GM18511 (cell line): ENCODE results near the gene RABAC1.
"Not testable (repeated sequence)": the region's sequence is repeated elsewhere in the genome, so short reads cannot be mapped to it uniquely, and the experiment has no call there.

ENCODE experiments used
- ATAC-seq: cut with Tn5 transposase; IDR thresholded peaks from one replicate; pipeline ENCODE4 v1.9.1; 2021; ENCODE audit warnings: mild to moderate bottlenecking, moderate library complexity; ENCODE audit not compliant: unreplicated experiment

Gene RABAC1, protein sequence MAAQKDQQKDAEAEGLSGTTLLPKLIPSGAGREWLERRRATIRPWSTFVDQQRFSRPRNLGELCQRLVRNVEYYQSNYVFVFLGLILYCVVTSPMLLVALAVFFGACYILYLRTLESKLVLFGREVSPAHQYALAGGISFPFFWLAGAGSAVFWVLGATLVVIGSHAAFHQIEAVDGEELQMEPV

DNA sequence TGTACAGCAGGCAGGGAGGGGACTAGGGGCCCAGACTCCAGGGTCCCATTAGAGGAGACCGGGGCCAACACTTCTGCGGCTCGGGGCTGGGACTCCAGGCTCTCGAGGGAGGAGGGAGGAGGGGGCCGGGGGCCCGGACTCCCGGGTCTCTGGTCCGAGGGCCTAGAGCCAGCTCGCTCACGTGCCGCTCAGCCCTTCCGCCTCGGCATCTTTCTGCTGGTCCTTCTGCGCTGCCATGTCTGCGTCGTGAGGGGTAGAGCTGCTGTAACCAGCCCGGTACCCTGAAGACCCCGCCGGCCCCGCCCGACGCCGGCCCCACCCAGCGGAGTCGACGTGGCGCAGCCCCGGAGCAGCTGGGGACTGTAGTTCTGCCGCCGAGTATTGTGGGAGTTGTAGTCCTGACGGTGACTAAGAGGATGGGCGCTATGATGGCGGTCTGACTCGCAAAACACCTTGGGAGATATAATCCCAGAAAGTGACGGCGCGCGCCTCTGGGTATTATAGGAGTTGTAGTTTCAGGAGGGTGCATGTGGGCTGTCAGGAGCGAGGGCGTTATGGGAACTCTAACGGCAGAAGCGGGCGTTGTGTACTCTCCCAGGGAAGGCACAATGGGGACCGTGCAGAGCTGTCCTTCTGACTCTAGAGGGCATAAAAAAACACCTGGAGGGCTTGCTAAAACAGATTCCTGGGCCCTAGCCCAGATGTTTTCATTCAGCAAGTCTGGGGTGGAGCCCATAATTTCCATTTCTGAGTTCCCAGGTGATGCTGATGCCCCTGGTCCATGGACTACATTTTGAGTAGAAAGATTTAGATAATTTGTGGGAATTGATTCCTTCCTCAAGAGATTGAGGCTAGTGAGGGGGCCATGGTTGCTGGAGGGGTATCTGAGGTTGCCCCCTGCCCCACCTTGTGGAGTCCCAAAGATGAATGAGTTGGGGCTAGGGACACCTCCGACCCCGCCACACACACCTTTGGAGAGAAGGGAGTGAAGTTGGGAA, at the start of gene RABAC1:
RABAC1 (minus strand) TSS at position 266 of the 998 bp plus-strand sequence; CDS start at position 237, 29 bp downstream.
- peak; percentile 90 for ATAC-seq

DNA sequence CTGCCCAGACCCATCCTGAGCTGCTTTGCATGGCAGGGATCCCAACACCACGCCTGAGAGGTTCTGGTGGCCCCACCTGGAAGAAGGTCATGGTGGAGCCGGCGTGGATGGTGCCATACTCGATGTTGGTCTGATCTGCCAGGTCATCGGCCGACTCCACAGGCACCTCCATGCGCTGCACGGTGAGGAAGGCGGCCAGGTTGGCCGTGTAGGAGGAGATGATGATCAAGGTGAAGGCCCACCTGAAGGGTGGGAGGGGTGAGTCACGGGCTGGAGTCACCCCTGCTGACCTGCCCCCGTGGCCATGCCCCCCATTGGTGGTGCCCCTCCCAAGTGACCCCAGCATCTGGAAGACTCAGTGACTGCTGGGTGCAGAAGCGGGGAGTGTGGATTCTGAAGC, 47.4 kb upstream of the RABAC1 start:
- ATAC-seq: no peak

DNA sequence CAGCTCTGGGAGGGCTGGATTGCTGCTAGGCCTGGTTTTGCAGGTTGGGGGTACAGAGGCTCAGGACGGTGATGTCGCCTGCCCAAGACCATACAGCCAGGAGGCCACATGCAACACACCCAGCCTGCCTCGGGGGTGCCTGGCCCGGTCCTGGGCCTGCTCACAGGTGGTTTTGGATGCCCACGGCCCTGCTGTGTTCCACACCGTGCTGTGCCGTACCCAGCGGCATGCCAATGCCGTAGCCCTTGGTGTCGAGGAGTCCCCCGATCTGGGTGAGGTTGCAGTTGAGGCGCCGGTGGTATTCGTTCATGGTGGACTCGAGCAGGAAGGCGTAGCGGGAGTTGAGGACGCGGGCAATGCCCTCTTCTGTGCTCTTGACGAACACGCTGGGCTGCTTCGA, 46.4 kb upstream of the RABAC1 start:
- ATAC-seq: no peak

DNA sequence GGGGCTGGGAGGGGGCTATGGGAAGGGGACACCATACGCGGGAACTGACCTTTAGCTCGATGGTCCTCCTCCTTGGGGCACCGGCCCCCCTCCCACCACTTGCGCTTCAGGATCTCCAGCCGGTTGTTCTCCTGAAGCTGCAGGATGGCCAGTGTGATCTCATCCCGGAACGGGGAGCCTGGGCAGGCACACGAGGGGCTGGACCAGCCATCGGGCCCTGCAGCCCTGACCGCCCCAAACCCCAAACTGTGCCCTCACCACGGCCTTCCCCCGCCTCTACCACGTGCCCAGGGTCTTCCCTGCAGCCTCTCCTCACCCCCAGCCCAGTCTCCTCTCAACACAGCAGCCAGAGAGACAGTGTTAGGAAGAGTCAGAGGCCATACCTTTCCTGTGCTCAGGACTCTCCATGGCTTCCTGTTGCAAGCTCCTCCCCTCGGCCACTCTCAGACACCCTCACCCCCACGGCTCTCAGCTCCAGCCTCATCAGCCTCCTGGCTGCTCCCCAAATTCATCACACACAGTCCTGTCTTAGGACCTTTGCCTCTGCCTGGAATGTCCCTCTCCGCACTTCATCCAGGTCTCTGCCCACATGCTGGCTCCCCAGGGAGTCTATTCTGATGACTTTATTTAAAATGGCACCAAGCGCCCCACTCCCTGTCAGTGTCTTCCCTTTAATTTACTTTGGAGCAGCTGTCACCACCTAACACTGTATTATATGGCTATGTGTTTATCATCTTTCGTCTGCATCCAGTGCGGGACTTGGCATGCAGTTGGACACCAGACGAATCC, 44.6 kb upstream of the RABAC1 start:
- no peak for ATAC-seq

DNA sequence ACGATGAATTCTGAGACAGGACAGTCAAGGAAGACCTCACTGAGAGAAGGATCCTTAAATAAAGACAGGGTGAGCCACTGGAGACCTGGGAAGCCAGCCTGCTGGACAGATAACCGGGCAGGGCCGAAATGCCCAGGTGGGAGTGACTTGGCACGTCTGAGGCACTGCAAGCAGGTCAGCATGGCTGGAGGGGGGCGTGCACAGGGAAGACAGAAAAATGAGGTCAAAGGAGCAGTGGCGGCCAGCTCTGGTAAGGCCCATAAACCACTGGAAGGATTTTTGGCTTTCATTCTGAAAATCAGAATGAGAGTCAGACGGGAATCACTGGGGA, 40.7 kb upstream of the RABAC1 start:
- ATAC-seq: no peak

DNA sequence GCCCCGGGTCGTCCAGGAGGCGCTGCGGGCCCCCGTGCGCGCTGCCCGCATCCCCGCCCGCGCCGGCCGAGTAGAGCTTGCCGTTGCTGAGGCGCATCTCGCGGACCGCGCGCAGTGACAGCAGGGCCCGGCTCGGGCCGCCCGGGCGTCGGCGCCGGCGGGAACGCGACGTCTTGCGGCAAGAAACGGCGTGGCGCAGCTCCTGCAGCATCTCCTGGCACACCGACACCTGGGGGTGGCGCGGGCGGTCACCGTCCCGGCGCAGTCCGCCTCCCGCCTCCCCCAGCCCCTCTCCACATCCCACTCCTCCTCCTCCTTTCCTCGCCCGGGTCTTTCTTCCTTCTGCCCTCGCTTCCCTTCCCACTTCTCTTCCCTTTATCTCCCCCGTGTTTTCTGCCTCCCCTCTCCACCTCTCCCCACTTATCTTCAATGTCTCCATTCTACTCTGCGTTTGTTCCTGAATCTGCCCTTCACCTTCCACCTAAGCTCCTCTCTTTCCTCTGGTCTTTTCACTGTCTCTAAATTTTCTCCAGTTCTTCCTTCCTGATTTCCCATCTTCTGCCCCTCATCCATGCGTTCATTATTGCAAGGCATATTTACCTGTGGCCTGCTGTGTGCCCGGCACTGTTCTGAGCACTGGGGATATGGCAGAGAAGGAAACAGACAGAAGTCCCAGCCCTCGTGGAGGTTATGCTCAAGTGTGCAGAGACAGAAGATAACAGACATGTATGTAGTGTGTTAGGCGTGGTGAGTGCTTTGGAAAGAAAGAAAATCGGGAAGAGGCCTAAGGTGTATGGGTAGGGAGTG, 40.2 kb upstream of the RABAC1 start:
- no peak for ATAC-seq

DNA sequence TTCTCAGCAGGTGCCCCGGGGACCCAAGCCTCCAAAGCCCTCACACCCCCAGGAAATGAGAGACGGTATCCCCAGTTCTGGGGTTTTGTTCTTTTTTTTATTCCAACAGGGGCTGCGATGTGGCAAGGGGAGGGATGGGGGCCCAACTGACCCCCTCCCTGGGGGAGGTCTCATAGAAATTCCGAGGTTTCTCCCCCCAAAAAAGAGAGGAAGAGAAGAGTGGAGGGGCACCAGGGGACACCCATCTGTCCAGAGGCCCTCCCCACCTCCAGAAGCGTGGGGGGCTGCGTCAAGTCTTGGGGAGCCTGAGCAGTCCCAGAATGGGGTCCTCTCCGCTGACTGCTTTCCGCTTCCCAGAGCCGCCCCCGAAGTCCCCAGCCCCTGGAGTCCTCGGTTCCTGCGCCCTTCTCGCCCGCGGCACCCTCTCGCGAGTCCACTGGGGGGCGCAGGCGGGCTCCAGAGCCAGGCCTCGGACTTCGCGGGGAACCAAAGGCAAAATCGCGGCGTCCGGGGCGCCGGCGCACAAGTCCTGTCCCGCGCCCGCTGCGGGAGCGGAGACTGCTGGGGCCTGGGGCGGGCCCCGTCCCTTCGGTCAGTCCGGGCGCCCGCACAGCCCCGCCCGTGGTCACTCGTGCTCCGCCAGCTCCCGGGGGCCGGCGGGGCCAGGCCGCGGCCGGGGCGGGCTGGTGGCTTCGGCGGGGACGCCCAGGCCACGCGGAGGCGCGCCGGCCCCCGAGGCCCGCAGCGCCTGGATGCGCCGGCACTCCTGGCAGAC, 39.3 kb upstream of the RABAC1 start:
- ATAC-seq: no peak

DNA sequence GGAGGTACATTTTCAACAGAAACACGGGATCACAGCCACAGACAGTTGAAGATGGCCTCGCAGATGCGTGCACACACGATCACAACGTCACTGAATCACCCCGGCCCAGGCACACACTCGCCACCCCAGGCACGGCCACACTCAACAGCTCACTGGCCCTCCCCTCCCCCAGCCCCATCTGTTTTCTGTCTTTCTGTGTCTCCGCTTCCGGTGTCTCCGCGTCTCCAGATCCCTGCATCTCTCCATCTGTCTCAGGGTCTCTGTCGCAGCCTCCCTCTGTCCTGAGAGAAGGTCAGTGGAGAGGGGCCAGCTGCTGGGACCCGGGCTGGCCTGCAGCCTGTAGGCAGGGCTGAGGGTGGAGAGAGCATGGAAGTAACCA, 38.7 kb upstream of the RABAC1 start:
- ATAC-seq: no peak

DNA sequence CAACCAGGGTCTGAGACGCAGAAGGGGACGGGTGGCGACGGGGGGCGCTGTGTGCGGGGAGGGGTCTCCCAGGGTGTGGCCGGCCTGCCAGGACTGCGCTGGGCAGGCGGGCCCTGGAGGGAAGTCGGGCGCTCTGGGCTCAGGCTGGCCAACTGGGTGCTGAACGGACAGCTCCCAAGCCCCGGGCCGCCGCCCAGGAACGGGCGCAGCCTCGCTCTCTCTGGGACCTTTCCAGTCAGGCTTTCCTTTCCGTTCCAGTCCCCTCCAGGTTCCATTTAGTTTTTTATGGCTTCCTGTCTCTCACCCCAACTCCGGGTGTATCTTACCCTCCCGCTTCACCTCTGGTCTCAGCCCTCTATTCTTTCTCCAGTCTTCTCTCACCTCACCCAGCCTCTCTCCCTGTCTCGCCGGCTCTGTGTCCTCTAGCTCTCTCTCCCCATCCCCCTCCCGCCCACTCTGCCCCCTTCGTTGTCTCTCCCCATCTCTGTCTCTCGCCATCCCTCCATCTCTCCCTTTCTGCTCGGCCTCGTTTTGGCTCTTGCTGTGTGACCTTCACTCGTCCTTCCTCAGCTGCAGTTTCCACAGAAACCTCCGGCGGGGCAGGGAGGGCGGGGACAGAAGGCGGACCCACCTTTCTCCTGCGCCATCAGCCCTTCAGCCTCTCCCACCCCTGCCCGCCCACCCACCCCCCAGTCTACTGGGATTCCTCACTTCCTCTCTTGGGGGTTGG, 38.2 kb upstream of the RABAC1 start:
- no peak for ATAC-seq

DNA sequence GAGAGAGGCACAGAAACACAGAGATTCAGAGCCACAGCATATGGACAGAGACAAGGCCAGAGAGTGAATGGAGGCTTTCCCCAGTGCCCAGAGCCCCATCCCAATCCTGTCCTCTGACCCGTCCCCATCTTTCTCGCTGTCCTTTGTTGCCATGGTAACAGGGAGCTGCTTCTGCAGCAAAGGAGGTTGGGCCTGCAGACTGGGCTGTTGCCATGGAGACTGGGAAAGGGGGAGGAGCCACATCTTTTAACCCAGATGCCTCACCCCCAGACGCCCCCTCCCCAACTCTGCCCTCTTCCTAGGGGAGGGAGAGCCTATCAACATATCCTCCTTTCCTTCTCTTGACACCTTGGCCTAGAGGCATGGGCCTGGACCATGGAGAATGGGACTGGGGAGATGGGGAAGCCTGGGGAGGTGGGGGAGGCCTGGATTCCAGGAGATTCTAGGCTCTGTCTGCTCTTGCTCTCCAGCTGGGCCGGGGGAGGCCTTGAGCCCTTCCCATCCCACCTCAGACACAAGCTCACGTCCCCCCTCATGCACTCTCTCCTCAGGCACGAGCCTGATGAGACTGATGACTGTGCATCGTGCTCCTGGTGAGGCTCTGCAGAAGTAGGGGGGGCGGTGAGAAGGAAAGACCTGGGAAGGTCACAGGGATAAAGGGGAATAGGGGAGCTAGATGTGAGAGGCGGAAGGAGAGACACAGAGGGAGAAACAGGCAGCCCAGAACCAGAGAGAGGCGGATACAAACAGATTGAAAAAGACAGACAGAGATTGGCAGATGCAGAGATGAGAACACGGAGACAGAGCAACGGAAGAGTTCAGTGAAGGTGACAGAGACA, 37.1 kb upstream of the RABAC1 start:
- ATAC-seq: no peak

DNA sequence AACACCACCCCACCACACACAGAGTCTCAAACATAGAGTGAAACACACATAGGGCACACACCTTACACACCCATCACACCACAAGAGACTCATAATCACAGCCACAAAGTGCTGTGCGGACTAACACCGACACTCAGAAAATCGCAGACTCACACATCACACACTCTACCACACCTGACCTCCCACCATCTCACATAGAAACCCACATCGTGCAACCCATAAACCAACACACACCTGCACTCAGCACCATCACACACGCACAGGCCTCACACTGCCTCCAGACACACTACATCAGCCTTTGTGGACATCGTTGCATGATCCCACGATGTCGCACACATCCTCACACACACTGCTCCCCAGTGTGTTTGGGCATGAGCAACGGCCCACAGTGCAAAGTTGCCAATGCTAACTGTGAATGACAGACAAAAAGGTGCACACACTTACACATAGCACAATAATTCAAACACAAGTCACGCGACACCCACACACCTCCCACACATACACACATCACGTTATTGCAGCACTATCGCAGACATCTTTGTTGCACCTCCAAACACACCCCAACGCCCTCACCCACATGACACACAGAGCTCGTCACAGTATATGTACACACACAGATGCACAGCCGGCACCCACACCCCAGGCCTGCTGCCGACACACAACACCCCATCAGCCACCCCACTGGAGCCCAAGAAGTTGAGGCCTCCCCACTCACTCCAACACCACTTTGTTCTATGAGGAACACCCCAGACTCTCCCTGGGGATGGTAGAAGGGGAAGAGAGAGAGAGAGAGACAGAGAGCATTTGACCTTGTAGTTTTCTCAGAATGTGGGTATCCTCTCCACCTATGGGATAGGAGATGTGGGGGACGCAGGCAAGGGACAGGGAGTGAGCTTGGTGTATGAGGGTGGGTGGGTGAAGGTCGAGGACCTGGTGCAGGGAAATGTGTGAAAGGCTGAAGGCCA, 36.2 kb upstream of the RABAC1 start:
- ATAC-seq: no peak

DNA sequence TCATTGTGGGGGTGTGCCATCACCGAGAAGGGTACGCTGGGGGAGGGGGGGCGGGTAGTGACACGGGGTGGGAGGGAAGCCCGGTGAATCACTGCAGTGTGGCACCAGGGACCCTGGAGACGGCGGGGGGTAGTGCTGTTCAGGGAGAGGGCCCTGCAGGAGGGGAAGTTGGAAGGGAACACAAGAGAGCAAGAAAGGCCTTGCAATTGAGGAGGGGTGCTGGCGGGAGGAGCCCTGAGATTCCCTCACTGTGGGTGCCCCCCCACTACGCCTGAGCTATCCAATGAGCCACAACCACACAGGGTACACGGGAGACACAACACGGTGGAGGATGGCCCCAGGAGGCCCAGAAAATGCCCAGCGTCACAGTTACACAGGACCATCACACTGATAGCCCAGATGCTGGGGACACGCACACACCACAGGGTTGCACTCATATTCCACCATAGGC, 35.4 kb upstream of the RABAC1 start:
- no peak for ATAC-seq

DNA sequence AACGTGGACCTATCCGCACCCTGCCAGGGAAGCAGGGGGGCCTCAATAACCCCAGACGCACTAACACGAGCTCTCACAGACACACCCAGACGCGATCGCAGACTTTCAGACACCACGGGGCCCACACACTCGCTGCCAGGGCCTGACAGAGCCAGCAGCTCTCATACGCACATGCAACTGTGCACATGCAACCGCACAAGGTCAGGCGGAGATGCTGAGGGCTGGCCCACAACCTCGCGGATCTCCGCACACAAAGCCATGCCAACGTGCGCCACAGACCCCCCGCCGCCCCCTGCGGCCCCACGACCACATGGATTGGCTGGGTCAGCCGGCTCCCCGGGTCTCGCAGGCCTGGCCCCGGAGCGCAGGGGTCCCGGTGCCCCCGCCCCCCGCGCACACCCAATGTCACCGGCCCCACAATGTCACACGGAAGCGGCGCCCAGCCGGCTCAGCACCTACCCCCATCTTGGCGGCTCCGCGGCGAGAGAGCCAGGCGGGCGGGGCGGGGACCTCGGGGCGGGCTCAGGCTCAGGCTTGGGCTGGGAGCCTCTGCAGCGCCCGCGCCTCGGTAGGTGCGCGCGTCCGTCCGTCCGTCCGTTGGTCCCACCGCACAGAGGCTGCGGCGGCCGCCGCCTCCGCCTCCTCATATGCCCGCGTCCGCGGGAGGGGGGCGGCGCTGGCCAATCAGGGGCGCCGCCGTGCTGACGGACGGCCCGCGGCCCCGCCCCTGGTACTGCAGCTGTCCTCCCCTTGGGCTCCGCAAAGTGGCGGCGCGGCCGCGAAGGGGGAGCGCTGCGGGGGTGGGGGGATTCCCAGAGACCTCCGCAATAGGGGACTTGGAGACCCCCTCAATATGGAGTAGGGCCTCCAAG, 34.7 kb upstream of the RABAC1 start, which contains the start of gene ATP1A3:
ATP1A3 (minus strand) TSS at position 619 of the 872 bp plus-strand sequence; CDS start at position 465, 154 bp downstream.
- ATAC-seq: no peak

DNA sequence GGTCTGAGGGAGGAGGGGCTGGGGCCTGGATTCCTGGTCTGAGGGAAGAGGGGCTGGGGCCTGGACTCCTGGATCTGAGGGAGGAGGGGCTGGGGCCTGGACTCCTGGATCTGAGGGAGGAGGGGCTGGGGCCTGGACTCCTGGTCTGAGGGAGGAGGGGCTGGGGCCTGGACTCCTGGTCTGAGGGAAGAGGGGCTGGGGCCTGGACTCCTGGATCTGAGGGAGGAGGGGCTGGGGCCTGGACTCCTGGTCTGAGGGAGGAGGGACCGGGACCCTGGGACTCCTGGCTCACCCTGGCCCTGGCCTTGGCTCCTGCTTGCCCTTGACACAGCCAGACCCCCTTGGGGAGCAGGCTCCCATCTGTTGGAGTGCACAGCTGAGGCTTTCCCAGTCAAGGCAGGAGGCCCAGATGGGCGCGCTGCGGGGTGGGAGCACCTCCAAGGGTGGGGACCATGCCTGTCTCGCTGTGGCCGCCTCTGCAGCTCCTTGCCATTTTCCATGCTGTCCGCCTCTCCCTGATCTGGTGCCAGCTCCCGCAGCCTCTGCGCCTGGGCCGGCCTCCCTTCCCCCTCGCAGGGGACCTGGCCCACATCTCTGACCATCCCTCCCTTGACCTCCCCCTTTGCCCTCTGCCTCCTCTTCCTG, 32.9 kb upstream of the RABAC1 start:
- ATAC-seq: not testable (repeated sequence)

DNA sequence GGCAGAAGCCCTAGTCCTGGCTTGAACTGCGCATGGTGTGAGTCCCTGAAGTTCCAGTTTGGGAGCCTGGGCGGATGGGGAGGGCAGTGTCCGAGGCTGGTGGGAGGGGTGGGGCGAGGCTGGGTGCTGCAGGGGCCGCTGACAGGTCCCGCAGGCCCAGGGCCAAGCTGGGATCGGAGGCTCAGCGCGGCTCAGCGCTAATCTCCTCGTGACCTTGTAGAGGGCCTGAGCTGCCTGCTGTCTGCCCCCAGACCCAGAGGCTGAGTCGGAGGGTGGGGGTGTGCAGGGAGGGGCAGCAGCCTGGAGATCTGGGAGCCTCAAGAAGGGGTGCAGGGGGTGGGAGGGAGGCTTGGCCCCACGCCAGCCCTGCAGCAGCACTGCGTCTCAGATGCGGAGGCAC, 31.9 kb upstream of the RABAC1 start:
- no peak for ATAC-seq

DNA sequence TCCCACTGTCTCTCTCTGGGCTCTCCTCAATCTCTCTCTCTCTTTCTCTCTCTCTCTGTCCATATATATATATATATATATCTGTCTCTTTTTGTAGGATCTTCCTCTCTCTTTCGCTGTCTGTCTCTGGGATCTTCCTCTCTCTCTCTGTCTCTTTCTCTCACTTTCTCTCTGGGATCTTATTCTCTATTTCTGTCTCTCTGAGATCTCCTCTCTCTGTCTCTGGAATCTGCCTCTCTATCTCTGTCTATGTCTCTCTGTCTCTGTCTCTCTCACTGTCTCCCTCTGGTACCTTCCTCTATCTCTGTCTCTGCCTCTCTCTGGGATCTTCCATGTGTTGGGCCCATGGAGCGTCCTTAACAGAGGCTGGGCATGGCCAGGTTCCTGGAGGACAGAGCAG, 31.5 kb upstream of the RABAC1 start:
- no peak for ATAC-seq
